GM23338 (cell line): ENCODE measurements around the gene RFX3. TPM values are rescaled to one million over a fixed set of nuclear protein-coding genes. Genes with fewer than 3 reads are reported as not detected.

Experiments used
- ATAC-seq: fragments of 200-7000 bp; cut with Tn5 transposase; 3 replicates; pipeline ENCODE4 v1.9.1; 2020
- DNase-seq: peaks from one replicate; pipeline ENCODE4 v3.0.0-alpha.2; 2015; ENCODE audit warnings: low spot score
- H2AFZ ChIP-seq: fragments of 200-600 bp; sonication (generic); 2 replicates; pipeline ENCODE4 v1.8.0; 2016; ENCODE audit warnings: antibody characterized with exemption, mild to moderate bottlenecking, moderate library complexity
- H3F3A ChIP-seq: fragments of 200-600 bp; sonication (generic); replicated peaks from 2 replicates; pipeline ENCODE4 v1.8.0; 2017; ENCODE audit warnings: antibody characterized with exemption, mixed run types, low read depth
- H3K27ac ChIP-seq: fragments of 200-600 bp; sonication (generic); 2 replicates; pipeline ENCODE4 v1.6.1; 2016; ENCODE audit warnings: low read depth
- H3K27me3 ChIP-seq: fragments of 200-600 bp; sonication (generic); 2 replicates; pipeline ENCODE4 v1.8.0; 2016; ENCODE audit warnings: mild to moderate bottlenecking, mixed run types, moderate library complexity; ENCODE audit not compliant: insufficient read depth
- H3K36me3 ChIP-seq: fragments of 200-600 bp; sonication (generic); 2 replicates; pipeline ENCODE4 v1.8.0; 2016; ENCODE audit warnings: mild to moderate bottlenecking; ENCODE audit not compliant: insufficient read depth
- H3K4me1 ChIP-seq: fragments of 200-600 bp; sonication (generic); 2 replicates; pipeline ENCODE4 v1.8.0; 2016; ENCODE audit warnings: mild to moderate bottlenecking, moderate library complexity; ENCODE audit not compliant: insufficient read depth
- H3K4me2 ChIP-seq: fragments of 200-600 bp; sonication (generic); 2 replicates; pipeline ENCODE4 v1.7.1; 2017; ENCODE audit warnings: mixed run types
- H3K4me3 ChIP-seq: fragments of 200-600 bp; sonication (generic); 2 replicates; pipeline ENCODE4 v1.6.1; 2016; ENCODE audit warnings: mixed run types
- H3K79me2 ChIP-seq: fragments of 200-600 bp; sonication (generic); replicated peaks from 2 replicates; pipeline ENCODE4 v1.8.0; 2017; ENCODE audit warnings: mild to moderate bottlenecking; ENCODE audit not compliant: insufficient read depth
- H3K9me2 ChIP-seq: fragments of 200-600 bp; sonication (generic); 2 replicates; pipeline ENCODE4 v1.8.0; 2017; ENCODE audit not compliant: insufficient read depth
- H4K20me1 ChIP-seq: fragments of 200-600 bp; sonication (generic); replicated peaks from 2 replicates; pipeline ENCODE4 v1.8.0; 2017; ENCODE audit warnings: mild to moderate bottlenecking; ENCODE audit not compliant: insufficient read depth
- H3K27ac Mint-ChIP-seq: 2 replicates; pipeline ENCODE4 v1.8.0; 2020; ENCODE audit warnings: inconsistent platforms, mild to moderate bottlenecking, moderate library complexity, mixed read lengths
- H3K27me3 Mint-ChIP-seq: 3 replicates; pipeline ENCODE4 v1.8.0; 2022; ENCODE audit warnings: low read depth, mild to moderate bottlenecking, moderate library complexity, mixed read lengths, inconsistent platforms; ENCODE audit not compliant: insufficient read depth, poor library complexity
- H3K36me3 Mint-ChIP-seq: 3 replicates; pipeline ENCODE4 v1.8.0; 2021; ENCODE audit warnings: low read depth, mild to moderate bottlenecking, inconsistent platforms, moderate library complexity, mixed read lengths
- H3K4me1 Mint-ChIP-seq: 3 replicates; pipeline ENCODE4 v1.8.0; 2020; ENCODE audit warnings: mild to moderate bottlenecking, inconsistent platforms, mixed read lengths
- H3K4me3 Mint-ChIP-seq: 3 replicates; pipeline ENCODE4 v1.8.0; 2021; ENCODE audit warnings: moderate library complexity, mild to moderate bottlenecking, inconsistent platforms, mixed read lengths
- H3K9me3 Mint-ChIP-seq: 3 replicates; pipeline ENCODE4 v1.8.0; 2020; ENCODE audit warnings: moderate library complexity, mild to moderate bottlenecking, inconsistent platforms, mixed read lengths
- ETS1 ChIP-seq: IDR thresholded peaks from 2 replicates; pipeline ENCODE4 v1.6.1; 2016; ENCODE audit warnings: antibody characterized with exemption
- NANOG ChIP-seq: IDR thresholded peaks from 2 replicates; pipeline ENCODE4 v1.6.1; 2016; ENCODE audit warnings: antibody characterized with exemption, borderline replicate concordance
- POLR2AphosphoS5 ChIP-seq: IDR thresholded peaks from 2 replicates; pipeline ENCODE4 v1.6.1; 2016; ENCODE audit warnings: antibody characterized with exemption, low read depth
- ZNF331 ChIP-seq: fragments of 250-450 bp; sonication (Bioruptor Pico); IDR thresholded peaks from 2 replicates; pipeline ENCODE4 v1.5.0; 2020; ENCODE audit warnings: low read depth, mild to moderate bottlenecking, moderate library complexity
- ZNF462 ChIP-seq: fragments of 250-450 bp; sonication (Bioruptor Pico); IDR thresholded peaks from 2 replicates; pipeline ENCODE4 v1.5.0; 2020; ENCODE audit warnings: mild to moderate bottlenecking, moderate library complexity
- polyA plus RNA-seq: library from polyadenylated mRNA; unstranded; fragments of >200 nt; fragmentation: Nextera tagmentation; extraction: Ambion mirVana; gene quantifications from 2 replicates; pipeline ENCODE4 v1.2.1, GENCODE V29; 2016
- total RNA-seq: library from RNA; depleted of rRNA; stranded (reverse); fragments of >200 nt; shearing (Covaris generic); gene quantifications from 2 replicates; pipeline ENCODE4 v1.2.3, GENCODE V29; 2014

Gene RFX3
- total and polyA plus RNA-seq, 2 experiments from 2014 or later: 9.8 to 22.1 TPM

GRCh38 chr9:3409453-3409852 lies 116.3 kb downstream of the RFX3 start (continued):
- no peak for TF ChIP-seq ZNF462 (CRISPR knock-in tag)

- Histone ChIP-seq H3F3A (no peaks in the 10 kb centered on the region), H3K27me3 (no peaks in the 10 kb centered on the region), H3K9me2 (no peaks in the 10 kb centered on the region), H3K4me2 (no peak overlapping the region), H3K79me2 (no peaks in the 10 kb centered on the region), H4K20me1 (no peaks in the 10 kb centered on the region), H2AFZ (no peak overlapping the region), H3K36me3 (no peaks in the 10 kb centered on the region), H3K27ac (no peak overlapping the region), H3K4me3 (no peak overlapping the region), H3K4me1 (peaks cover 29% of the 10 kb centered on the region)
- Mint-ChIP-seq H3K27ac (no peak overlapping the region), H3K27me3 (no peaks in the 10 kb centered on the region), H3K4me3 (no peak overlapping the region), H3K9me3 (no peaks in the 10 kb centered on the region), H3K4me1 (peaks cover 18% of the 10 kb centered on the region), H3K36me3 (no peaks in the 10 kb centered on the region)
- DNase-seq (no peak), ATAC-seq (no peak)
- TF ChIP-seq ETS1 (no peak), ZNF462 (CRISPR knock-in tag) (no peak), ZNF331 (CRISPR knock-in tag) (no peak), NANOG (no peak), POLR2AphosphoS5 (no peak)
These were observed 122.5 kb downstream of the RFX3 start for GRCh38 chr9:3403315-3403714.
